Measurements from ENCODE around the gene NDUFA8. TPM values are rescaled to one million over a fixed set of nuclear protein-coding genes. Genes with fewer than 3 reads are reported as not detected.
A peak's percentile ranks its signal among the peaks of the same experiment; 100 is the strongest.

Gene NDUFA8
- total RNA-seq, 1 donor from 2014 or later = 35.4 TPM

DNA sequence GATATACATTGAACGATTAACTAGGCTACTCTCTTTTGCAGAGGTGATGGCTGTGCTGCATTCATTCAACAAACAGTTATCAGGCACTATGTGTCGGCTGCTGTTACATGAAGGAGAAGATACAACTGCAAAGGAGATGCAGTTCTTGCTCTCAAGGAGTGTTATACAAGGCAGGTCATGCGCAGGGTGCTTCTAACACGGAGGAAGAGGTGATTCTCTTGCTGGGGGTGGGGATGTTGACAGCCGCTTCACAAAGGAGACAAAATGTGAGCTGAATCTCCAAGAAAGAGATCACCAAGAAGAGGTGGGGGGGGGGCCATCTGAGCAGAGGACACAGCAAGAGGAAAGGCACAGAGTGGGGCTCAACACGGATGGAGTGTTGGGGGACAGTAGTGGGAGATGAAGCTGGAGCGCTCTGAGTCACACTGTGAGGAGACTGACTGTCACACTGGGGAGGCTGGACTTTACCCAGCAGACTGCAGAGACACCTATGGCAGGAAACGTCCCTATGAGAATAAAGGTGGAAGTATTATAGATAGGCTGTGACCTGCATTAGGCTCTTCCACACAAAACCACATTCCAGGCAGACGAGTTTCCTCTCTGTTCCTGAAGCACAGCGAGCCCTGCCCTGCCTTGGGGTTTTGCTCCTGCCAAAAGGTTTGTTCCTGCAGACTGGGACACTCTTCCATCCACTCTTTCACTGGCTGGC lies 20.9 kb downstream of the NDUFA8 start:
- no peak for DNase-seq (ENCODE audit: low read depth)

DNA sequence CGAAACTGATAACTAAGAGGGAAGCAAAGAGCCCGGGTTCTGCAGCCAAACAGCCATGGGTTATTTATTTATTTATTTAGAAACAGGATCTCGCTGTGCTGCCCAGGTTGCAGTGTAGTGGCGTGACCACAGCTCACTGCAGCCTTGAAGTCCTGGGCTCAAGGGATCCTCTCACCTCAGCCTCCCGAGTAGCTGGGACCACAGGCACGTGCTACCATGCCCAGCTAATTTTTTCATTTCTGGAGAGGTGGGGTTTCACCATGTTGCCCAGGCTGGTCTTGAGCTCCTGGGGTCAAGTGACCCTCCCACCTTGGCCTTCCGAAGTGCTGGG lies 24.1 kb downstream of the NDUFA8 start:
- no peak for DNase-seq (ENCODE audit: low read depth)

DNA sequence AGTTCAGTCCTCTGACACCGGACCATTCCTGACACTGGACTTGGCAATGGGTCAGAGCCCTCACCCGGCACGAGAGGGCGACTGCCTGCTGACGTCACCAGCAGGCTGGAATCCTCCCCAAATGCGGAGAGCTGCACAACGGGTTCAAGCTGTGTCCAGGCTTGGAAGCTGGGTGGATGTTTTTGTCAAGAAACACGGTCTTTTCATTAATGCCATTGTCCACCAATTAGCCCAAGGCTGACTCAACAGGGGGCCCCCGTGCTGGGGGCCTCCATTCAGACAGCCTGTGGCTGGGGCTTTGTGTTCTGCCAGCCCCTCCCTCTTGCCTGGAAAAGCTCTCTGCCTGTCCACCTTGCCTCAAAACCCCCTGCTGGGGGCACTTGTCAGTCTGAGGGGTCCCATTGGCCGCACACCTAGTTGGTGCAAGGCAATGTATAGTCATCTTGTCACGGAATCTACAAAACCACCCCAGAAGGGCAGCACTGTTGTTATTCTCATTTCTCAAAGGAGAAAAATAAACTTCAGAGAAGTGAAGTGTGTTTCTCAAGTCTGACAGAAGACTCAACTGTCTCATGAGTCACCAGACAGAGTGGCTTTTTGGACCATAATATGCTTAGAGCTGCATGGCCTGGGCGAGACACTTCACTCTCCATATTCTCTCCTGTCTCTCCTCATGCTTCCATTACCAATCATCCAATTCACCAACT lies 24.6 kb downstream of the NDUFA8 start:
- no peak for DNase-seq (ENCODE audit: low read depth)

DNA sequence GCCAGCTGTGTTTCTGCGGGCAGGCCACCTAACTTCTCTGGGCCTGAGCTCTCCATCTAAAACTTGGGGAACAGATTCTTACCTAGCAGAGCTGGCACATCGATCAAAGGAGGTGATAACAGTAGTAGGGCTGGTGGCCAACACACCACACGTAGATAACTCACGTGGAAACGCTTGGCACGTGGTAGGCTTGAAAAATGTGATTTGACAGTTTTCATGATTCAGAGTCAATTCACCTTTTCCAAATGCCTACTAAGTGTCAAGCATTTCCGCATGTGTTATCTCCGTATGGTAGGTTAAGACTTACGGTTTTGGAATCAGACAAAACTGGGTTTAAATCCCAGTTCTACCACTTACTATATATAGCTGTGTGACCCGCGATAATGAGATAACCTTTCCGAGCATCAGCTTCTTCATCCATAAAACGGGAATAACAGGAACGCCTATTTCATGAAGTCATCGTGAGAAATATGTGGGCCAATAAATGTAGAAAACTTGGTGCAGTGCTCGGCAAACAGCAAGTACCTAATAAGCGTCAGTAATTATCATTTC lies 25.5 kb downstream of the NDUFA8 start:
- no peak for DNase-seq (ENCODE audit: low read depth)

DNA sequence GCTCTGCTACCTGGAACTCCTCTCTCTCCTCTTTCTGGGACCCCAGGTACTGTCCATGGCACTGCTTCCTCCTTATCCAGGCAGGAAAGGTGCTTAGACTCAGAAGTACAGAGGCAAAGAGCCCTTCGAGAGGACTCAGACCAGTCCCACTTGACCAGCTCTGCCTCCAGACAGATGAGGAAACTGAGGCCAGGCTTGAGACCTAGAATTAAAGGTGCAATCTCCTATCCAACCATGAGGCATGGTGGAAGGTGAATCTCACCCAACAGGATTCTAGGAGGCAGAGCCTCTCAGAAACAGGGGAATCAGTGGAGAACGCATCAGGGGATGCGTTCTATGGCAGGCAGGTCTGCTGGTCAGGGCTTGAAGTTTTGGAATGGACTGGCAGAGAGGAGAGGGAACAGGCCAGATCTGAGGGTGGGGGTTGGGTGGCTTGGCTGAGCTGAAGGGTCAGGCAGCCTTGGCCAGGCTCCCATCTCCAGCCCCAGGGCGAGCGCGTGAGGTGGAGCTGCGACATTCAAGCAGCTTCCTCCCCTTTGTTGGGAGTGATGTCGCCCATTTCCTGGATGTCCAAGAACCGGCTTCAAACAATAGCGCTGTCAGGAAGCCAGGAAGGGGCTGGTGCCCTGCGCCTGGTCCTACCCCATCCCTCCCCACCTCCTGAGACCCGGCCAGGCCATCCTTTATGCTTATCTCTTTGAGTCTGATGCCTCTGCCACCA lies 26.2 kb downstream of the NDUFA8 start:
- no peak for DNase-seq (ENCODE audit: low read depth)

DNA sequence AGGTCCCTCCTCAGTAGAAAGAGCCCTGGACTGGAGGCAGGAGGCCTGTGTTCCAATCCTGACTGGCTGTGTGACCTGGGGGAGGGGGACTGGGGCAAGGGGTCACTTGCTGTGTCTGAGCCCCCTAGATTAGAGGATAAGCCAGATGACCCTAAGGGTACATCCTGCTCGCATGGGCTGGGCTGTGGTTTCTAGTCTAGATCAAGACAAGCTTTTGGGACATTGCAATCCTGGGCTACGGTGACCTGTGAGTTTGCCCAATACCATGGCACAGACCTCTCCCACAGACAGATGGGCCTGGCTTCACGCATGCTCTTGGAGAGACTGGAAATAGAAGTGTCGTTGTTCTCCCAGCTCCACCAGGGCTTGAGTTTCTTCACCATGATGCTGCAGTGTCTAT lies 27.0 kb downstream of the NDUFA8 start:
- DNase-seq (ENCODE audit: low read depth) = no peak

DNA sequence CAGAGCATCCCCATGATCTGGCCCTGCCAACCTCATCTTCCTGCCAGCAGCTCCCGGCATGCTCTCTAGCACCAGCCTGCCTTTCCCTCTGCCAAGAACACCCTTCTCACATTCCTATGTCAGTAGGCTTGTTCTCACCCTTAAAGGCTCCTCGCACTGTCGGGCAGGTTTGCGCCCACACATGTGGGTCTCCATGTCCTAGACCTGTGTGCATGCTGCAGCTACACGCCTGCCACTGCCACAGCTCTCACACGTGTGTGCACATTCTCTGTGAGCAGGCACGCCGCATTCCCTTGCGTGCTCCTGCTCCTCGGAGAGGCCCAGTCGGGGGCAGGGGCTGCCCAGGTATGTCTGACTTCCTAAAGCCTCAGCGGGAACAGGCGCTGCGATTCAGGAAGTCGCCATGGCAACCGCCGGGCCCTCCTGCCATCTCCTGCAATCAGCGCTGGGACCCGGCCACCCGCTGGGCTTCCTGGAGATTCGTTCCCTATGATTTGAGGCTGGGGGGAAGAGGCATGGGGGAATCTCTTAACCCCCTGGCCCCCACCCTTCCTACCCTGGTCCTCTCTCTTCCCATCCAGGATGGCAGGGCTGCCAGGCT lies 28.1 kb downstream of the NDUFA8 start:
- no peak for DNase-seq (ENCODE audit: low read depth)

DNA sequence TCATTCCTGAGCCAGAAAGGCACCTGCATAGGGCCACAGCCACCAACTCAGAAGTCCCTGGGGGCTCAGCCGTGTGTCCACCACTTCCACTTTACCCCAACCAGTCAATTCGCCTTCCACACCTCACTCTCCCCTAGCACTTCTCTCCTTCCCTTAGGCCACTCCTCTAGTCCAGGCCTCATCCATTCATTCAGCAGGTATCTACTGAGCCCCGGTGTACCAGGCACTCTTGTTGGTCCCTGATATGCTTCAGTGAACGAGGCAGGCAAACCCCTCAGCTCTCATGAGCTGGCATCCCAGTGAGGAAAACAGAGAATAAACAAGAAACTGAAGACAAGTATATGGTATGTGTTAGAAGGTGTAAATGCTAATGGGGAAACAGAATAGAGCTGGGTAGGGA lies 28.7 kb downstream of the NDUFA8 start:
- DNase-seq (ENCODE audit: low read depth) = no peak

DNA sequence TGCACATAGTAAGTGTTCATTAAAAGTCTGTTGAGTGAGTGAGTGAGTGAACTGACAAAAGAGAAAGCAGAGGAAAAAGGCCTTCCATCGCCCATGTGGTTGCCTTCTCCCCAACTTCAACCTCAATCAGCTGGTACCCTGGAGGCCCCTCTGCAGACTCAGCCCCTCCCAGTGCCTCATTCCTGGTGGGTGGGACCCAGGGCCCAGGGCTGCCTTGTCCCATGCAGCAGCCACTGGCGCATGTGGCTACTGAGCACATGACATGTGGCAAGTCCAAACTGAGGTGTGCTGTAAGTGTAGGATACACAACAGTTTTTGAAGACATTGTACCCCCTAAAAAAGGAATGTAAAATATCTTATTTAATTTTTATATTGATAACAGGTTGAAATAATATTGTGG lies 29.6 kb downstream of the NDUFA8 start:
- DNase-seq (ENCODE audit: low read depth) = no peak

DNA sequence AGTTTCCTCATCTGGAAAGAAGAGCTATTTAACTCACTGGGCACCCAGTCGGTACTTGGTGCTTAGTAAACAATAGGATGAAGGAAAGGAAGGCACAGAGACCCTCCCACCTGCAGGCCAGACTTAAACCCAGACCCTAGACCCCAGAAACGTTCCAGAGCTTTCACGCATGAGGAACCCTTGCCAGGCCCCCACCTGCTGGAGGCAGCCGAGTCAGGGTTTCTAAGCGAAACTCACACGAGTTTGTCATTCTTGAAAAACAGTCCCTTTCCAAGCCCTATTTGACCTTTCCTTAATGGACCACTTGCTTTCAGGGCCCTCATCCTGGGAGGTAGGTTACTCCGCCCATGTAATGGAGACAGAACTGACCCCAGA lies 30.6 kb downstream of the NDUFA8 start:
- DNase-seq (ENCODE audit: low read depth) = no peak

DNA sequence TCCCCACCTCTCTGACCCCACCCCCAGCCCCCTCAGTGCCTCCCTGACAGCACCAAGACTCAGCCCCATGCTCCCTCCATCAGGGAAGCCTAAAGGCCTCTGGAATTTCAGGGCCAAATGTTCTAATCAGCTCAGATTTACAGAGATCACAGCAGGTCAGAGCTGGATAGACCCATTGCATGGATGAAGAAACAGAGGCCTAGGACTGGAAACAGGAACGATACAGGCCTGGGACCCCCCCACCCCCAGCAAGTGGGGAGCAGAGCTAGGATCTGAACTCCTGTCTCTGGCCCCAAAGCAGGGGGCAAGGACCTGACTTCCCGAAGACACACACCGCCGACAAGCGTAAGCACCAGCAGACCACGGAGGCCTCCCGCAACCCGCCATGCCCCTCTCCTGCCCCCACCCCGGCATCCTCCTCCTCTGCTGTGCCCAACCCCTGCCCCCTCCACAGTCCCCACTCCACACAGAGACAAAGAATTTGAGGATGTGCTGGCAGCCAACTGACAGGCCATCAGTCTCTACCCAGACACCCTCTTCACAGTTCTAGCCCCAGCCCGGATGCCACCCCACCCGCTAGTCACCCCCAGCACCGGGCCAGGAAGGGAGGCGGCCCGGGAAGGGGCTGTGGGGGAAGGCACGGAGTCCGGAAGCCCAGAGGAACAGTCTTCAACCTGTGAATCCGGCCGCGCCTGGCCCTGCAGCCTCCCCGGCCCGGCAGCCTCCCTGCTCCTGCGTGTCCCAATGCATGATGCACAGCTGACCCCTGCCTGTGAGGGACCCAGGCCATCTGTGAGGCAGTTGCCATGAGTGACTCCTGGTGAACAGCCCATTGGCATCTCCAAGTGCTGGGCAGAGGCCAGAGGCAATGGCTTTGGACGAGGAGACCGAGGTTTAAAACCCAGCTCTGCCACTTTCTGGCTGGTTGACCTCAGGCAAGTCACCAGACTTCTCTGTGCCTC lies 31.3 kb downstream of the NDUFA8 start:
- DNase-seq (ENCODE audit: low read depth) = no peak

DNA sequence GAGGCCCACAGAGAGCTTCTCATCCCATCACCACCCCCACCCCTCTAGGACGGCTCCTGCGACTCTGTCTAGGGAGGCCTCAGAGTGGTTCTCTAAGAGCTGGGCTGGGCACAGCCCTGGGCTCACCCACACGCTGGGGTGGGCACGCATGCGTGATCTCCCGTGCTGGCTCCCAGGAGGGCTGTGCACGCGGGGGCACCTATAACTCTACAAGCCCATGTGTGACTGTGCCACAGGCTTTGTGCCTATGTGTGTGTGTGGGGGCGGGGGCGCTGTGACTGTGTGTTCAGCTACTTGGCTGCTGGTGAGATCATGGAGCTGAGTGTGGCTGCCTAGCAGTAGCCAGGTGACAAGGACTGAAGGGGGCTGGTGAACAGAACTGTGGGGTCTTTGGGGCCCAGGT lies 32.2 kb downstream of the NDUFA8 start:
- DNase-seq (ENCODE audit: low read depth) = no peak

DNA sequence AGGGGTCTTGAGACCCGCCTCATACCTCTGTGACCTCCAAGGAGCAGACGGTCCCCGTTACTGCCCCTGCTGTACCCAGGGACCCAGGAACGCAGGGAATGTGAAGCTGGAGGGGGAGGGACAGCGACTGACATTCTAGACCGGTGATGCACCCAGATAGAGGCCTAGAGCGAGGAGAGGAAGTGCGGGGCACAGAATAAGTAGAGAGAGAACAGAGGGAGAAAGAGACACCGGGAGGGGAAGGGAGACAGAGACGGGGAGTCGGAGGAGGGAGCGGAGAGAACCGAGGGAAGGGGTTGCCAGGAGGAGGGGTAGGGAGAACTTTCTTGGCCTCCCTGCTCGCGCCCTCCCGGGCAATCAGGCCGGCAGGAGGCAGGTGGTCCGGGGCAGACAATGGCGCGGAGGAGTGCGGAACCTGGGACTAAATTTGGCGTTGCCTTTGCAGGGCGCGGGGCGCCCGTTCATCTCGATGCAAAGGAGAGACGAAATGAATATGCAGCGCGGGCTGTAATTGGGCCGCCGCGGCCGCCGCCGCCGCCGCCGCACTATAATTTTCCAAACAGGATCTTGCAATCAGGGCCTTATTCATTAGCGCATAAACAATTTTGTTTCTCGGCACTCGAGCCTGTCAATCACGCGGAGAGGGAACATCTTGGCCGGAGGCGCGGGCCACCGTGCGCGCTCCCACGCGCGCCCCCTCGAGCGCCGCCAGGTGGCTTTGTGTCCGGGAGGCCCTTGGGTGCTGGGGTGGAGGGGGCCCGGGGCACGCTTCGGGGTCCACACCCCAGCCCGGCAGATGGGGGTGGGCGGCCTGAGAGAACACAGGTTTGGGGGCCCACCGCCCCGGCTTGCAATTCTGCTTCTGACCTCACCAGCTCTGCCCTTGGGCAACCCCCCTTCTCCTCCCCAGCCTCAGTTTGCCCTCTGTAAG lies 33.0 kb downstream of the NDUFA8 start:
- DNase-seq (ENCODE audit: low read depth) = peak; percentile 26

DNA sequence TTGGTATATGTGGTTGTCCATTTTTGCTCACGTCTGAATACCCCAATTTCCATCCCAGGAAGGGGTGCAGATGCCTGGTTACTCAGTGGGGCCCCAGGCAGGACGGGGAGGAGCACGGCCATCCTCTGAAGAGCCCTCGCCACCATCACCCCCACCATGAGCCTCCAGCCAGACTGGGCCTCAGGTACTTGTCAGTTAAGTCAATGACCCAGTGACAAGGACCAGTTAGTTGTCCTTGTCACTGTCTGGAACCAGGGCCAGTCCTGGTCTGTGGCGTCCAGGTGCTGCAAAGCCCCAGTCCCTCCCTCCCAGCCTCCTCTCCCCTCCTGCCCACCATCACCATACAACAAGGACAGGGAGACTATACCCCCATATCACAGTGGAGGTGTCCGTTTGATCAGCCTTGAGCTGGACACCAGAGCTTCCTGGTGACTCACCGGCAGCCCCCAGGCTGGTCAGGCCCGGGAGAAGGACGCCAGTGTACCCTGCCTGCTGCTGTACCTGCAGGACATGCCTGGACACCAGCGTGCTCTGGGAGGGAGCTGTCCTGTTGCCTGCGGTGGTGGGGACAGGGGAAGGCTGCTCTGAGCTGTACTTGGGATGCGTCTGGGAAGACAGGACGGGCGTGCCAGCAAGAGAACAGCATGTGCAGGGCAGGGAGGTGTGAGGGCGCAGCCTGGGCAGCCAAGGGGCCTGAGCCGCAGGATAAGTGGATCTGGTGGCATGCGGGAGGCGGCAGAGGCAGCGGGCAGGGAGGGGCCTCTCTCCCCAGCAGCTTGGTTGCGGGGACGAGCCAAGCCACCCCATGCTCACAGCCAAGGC lies 33.9 kb downstream of the NDUFA8 start:
- no peak for DNase-seq (ENCODE audit: low read depth)

DNA sequence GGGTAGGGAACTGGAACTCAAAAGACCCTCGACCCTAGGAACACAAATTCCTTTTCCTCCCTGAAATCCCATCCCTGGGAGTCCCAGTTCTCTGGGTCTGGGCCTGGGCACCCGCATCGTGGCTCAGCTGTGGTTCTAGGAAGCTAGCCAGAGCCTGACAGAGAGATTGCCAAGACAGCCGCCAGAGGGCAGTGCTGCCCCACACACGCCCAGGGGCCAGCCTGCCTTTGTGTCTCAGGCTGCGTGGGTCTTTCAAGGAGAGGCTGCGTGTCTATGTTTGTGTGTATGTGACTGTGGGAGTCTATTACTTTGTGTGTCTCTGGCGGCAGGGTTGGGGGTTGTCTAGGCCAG lies 34.4 kb downstream of the NDUFA8 start:
- peak; percentile 41 for DNase-seq (ENCODE audit: low read depth)

DNA sequence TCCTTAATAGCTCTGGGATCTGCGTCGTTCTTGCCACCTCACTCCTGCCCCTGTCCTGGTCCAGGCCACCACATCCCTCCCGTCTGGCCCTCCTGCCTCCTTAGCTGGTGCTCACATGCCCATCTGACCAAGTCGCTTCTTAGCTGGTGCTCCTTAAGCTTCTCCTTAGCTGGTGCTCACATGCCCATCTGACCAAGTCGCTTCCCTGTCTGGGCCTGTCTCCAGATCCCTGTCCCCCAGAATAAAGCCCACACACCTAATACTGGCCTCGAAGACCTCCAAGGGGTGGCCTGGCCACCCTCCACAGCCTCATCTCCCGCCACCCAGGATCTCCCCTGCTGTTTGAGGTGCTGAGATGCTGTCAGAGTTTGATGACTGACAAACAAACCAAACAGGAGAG lies 35.1 kb downstream of the NDUFA8 start:
- DNase-seq (ENCODE audit: low read depth) = no peak

DNA sequence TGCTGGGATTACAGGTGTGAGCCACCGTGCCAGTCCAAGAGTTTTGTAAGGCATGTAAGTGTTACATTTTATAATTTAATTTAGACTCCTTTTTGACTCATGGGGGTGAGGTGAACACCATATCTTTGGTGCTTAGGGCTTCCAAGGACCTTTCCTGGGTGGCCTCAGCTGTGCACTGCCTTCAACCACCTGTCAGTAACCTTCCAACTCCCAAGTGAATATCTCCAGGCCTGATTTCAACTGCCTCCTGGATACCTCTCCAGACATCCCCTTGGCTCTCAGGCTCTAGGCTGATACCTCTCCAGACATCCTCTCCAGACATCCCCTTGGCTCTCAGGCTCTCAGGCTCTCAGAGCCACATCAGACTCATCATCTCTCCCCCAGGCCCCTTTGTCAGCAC lies 35.5 kb downstream of the NDUFA8 start:
- DNase-seq (ENCODE audit: low read depth) = no peak

DNA sequence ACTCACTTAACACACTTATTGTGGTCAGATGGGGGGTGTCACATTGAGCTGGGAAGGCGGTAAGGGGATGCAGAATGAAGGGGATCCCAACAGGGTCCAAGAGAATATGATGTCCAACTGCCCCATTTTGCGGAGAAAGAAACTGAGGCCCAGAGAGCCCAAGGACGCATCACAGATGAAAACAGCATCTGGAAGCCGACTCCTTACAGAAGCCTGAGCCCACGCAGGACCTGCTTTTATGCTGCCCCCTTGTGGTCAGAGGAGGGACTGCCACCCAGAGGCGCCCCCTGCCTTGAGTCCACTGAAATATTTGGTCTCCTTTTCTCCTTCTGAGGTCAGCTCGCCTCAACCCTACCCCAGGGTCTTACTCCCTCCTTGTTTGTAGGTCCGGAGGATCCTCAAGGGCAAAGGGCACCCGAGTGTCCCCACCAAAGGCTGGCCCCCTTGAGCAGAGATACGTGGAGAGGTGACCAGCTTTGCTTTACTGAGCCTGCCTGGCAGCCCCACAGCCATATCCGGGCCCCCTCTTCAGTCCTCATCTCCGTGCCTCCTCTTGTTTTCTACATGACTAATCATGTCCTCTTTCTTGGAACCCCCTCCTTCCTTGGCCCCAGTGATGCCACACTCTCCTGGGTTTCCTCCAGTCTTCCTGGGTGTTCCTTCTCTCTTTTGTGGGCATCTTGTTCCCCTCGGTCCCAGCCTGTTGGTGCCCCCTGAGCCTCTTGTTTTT lies 36.5 kb downstream of the NDUFA8 start:
- peak; percentile 47 for DNase-seq (ENCODE audit: low read depth)

DNA sequence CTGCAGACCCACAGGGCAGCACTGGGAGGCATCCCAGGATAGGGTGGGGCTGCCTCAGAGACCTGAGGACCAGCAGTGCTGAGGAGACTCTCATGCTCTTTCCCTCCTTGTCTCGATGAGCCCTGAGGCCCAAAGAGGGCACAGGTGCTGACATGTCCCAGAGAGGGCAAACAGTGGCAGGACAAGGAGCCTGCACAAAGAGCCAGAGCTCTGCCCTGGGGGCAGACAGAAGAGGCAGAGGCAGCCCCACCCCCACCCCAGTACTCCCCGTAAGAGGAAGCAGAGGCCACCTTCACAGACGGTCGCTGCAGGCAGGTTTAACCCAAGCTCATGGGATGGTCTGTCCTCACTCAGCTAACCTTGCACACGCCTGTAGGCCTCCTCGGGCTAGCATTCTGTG lies 37.1 kb downstream of the NDUFA8 start:
- DNase-seq (ENCODE audit: low read depth) = no peak
